HEK293 (cell line): ENCODE measurements around the gene CTDSP1.

ENCODE experiments used
- YY1 ChIP-seq: fragments of 450-650 bp; formaldehyde crosslinking; IDR thresholded peaks from 2 replicates; pipeline ENCODE4 v1.5.1; 2018; ENCODE audit warnings: missing biosample characterization, missing genetic modification characterization
- ZNF274 ChIP-seq, 2 experiments: fragments of 200-500 bp in 1 of 2; fragments of 450-650 bp in 1 of 2; sonication (Bioruptor generic) in 1 of 2; formaldehyde crosslinking in 1 of 2; IDR thresholded peaks; 2 replicates each; pipeline versions ENCODE4 v1.5.1 to v1.6.1; 2014 to 2016; ENCODE audit warnings: borderline replicate concordance in 1 of 2, inconsistent platforms in 1 of 2, low read length in 1 of 2, missing biosample characterization in 1 of 2, missing genetic modification characterization in 1 of 2
- ZNF510 ChIP-seq: fragments of 450-650 bp; formaldehyde crosslinking; IDR thresholded peaks from 2 replicates; pipeline ENCODE4 v1.5.1; 2018; ENCODE audit warnings: mild to moderate bottlenecking, missing genetic modification characterization, missing biosample characterization; ENCODE audit not compliant: insufficient replicate concordance
- ZNF549 ChIP-seq: fragments of 450-650 bp; IDR thresholded peaks from 2 replicates; pipeline ENCODE4 v1.5.1; 2018; ENCODE audit warnings: missing biosample characterization, missing genetic modification characterization, mild to moderate bottlenecking, inconsistent platforms, moderate library complexity
- TF ChIP-seq, protein P1 (sequence below): fragments of 450-650 bp; formaldehyde crosslinking; IDR thresholded peaks from 2 replicates; pipeline ENCODE4 v1.5.1; 2016; ENCODE audit warnings: missing biosample characterization, missing genetic modification characterization

DNA sequence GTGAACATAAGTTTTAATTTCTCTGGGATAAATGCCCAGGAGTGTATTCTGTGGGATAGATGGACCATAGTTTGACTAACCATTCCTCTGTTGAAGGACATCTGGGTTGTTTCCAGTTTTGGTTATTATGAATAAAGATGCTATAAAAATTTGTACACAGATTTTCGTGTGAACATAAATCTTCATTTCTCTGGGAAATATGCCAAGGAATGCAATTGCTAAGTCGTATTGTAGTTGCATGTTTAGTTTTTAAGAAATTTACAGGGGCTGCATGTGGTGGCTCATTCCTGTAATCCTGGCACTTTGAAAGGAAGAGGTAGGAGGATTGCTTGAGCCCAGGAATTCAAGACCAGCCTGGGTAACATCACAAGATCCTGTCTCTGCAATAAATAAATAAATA is 24.5 kb upstream of the CTDSP1 start:
- TF ChIP-seq YY1 (tag by site-specific recombination) (no peak), ZNF510 (tag by site-specific recombination) (no peak), ZNF549 (no peak), ZNF274 (IDR thresholded peaks at IDR 0.05; ENCODE audit: low read length) (no peak), ZNF274 (tag by site-specific recombination; IDR thresholded peaks at IDR 0.05; ENCODE audit: borderline replicate concordance) (no peak)
- TF ChIP-seq, protein P1, sequence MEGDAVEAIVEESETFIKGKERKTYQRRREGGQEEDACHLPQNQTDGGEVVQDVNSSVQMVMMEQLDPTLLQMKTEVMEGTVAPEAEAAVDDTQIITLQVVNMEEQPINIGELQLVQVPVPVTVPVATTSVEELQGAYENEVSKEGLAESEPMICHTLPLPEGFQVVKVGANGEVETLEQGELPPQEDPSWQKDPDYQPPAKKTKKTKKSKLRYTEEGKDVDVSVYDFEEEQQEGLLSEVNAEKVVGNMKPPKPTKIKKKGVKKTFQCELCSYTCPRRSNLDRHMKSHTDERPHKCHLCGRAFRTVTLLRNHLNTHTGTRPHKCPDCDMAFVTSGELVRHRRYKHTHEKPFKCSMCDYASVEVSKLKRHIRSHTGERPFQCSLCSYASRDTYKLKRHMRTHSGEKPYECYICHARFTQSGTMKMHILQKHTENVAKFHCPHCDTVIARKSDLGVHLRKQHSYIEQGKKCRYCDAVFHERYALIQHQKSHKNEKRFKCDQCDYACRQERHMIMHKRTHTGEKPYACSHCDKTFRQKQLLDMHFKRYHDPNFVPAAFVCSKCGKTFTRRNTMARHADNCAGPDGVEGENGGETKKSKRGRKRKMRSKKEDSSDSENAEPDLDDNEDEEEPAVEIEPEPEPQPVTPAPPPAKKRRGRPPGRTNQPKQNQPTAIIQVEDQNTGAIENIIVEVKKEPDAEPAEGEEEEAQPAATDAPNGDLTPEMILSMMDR (tag by site-specific recombination), result no peak
